ENCODE measurements around the gene ABHD1.

DNA sequence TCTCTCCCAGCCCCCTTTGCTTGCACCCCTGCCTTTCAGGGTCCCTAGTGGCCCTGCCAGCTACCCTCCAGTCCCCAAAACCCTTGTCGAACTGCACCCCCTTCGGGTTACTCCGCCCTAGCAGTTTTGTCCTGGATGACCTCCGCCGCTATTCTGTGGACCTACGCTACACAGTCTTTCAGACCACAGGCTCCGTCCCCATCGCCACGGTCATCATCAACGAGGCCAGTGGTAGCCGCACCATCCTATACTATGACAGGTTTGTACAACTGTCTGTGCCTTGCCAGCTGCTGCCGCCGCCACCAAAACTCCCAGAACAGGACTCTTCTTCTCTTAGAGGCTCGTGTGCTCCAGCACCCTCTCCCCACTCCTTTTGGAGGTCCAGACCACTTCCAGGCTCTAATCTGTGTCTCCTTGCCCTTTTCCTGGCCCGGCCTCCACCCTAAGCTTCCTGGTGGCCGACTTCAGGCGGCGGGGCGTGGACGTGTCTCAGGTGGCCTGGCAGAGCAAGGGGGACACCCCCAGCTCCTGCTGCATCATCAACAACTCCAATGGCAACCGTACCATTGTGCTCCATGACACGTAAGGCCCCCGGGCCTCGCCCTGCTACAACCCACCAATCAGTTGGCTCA is 29.1 kb upstream of the ABHD1 start:
- TF ChIP-seq, protein P1, sequence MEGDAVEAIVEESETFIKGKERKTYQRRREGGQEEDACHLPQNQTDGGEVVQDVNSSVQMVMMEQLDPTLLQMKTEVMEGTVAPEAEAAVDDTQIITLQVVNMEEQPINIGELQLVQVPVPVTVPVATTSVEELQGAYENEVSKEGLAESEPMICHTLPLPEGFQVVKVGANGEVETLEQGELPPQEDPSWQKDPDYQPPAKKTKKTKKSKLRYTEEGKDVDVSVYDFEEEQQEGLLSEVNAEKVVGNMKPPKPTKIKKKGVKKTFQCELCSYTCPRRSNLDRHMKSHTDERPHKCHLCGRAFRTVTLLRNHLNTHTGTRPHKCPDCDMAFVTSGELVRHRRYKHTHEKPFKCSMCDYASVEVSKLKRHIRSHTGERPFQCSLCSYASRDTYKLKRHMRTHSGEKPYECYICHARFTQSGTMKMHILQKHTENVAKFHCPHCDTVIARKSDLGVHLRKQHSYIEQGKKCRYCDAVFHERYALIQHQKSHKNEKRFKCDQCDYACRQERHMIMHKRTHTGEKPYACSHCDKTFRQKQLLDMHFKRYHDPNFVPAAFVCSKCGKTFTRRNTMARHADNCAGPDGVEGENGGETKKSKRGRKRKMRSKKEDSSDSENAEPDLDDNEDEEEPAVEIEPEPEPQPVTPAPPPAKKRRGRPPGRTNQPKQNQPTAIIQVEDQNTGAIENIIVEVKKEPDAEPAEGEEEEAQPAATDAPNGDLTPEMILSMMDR (IDR thresholded peaks at IDR 0.05), result no peak
- no peak for TF ChIP-seq POLR2A (IDR thresholded peaks at IDR 0.05)
